ENCODE results near the gene GRIK4. TPM values are rescaled to one million over a fixed set of nuclear protein-coding genes. Genes with fewer than 3 reads are reported as not detected.

Gene GRIK4
- total and polyA plus RNA-seq, 8 donors = 0.02 TPM; not detected in 7

DNA sequence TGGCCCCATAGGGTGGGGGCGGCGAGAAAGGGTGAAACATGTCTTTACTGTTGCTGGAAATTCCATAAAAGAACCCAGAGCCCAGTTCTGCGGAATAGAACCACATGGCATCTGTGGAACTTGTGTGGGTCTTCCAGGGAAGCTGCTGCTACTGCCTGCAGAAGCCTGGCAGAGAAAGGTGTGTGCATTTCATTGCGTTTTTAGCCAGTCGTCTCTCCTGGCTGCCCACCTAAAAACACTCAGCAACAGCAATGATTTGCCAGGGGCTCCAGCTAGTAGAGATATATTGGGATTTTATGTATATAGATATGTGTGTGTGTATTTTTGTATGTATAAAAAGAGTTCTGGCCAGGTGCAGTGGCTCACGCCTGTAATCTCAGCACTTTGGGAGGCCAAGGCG is 385.1 kb downstream of the GRIK4 start:
- 89 to 95% methylated on average over 7 of the region's 7 CpGs for WGBS, 2 donors
- Histone ChIP-seq H3K27me3 (no peaks in the 10 kb centered on the region), H3K36me3 (no peaks in the 10 kb centered on the region), H3K4me3 (no peak overlapping the region), H3K27ac (no peak overlapping the region), H3K9me3 (no peaks in the 10 kb centered on the region), H3K4me1 (no peaks in the 10 kb centered on the region)
- DNase-seq = no peak
- no peak for ATAC-seq
- FAIRE-seq = no peak
- intact Hi-C loops (cut with DNase I) = no loop called here
- no peak for TF ChIP-seq CTCF (IDR thresholded peaks at IDR 0.05)

- no peaks in the 10 kb centered on the region for H3K36me3 ChIP-seq
- FAIRE-seq = no peak
- DNase-seq = no peak
- H3K27me3 ChIP-seq = no peaks in the 10 kb centered on the region
- H3K4me3 ChIP-seq = no peak overlapping the region
- 63 to 69% methylated on average over 6 of the region's 6 CpGs for WGBS, 2 donors
- H3K9me3 ChIP-seq = no peaks in the 10 kb centered on the region
- H3K4me1 ChIP-seq = no peaks in the 10 kb centered on the region
- no peak for TF ChIP-seq CTCF (IDR thresholded peaks at IDR 0.05)
- H3K27ac ChIP-seq = no peak overlapping the region
- intact Hi-C loops (cut with DNase I) = no loop called here
- no peak for ATAC-seq
These were observed 387.0 kb downstream of the GRIK4 start for GRCh38 chr11:120898568-120898967.

GRCh38 chr11:120899720-120900119 is 388.2 kb downstream of the GRIK4 start:
- Histone ChIP-seq H3K36me3 (no peaks in the 10 kb centered on the region), H3K4me3 (no peak overlapping the region), H3K9me3 (no peaks in the 10 kb centered on the region), H3K27me3 (no peaks in the 10 kb centered on the region), H3K4me1 (no peaks in the 10 kb centered on the region), H3K27ac (no peak overlapping the region)
- TF ChIP-seq CTCF (IDR thresholded peaks at IDR 0.05) = no peak
- 59 to 62% methylated on average over 3 of the region's 3 CpGs for whole genome bisulfite sequencing, 2 donors
- DNase-seq (no peak), FAIRE-seq (no peak), ATAC-seq (no peak)
- intact Hi-C loops (cut with DNase I) = no loop called here

DNA sequence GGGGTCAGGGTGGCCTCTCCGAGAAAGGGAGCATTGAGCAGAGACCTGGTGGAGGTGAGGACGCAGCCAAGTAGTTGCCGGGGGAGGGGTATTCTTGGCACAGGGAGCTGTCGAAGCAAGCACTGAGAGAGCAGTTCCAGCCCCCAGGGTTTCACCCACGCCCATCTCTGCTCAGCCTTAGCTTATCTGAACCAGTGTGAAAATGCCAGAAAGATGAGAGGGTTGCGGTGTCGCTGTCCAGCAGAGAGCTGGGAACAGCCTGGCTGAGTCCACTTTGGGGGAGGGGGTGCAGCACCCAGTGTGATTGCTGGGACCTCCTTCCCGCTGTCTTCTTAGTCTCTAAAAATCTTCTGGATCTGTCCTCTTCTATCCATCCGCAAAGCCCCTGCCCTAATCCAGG is 389.1 kb downstream of the GRIK4 start:
- Histone ChIP-seq H3K36me3 (no peaks in the 10 kb centered on the region), H3K4me1 (no peaks in the 10 kb centered on the region), H3K4me3 (no peak overlapping the region), H3K27me3 (no peaks in the 10 kb centered on the region), H3K27ac (no peak overlapping the region), H3K9me3 (no peaks in the 10 kb centered on the region)
- intact Hi-C loops (cut with DNase I) = no loop called here
- FAIRE-seq (no peak), DNase-seq (no peak), ATAC-seq (no peak)
- 40 to 48% methylated on average over 9 of the region's 9 CpGs for WGBS, 2 donors
- no peak for TF ChIP-seq CTCF (IDR thresholded peaks at IDR 0.05)

DNA sequence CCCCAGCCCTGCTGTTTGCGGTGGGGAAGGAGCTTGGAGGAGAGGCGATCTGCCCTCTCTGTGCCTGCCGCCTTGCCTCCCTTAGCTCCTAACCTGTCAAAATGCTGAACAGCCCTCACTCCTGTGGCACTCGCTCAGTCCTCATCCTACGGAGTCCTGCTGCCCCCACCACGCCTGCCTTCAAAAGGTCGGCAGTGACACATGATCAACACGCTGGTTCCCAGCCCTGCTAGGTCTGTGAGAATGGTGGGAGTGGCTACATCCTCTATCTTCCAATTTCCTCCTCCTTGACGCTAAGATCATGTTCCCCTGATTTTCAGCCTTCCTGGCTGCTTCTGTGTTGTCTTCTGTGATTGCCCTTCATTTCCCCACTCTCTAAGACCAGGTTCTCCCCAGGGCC is 392.1 kb downstream of the GRIK4 start:
- Histone ChIP-seq H3K36me3 (no peaks in the 10 kb centered on the region), H3K9me3 (no peaks in the 10 kb centered on the region), H3K27me3 (no peaks in the 10 kb centered on the region), H3K4me1 (no peaks in the 10 kb centered on the region), H3K4me3 (no peak overlapping the region), H3K27ac (no peak overlapping the region)
- intact Hi-C loops (cut with DNase I) = no loop called here
- TF ChIP-seq CTCF (IDR thresholded peaks at IDR 0.05) = no peak
- 29 to 33% methylated on average over 9 of the region's 9 CpGs for WGBS, 2 donors
- FAIRE-seq = no peak
- no peak for DNase-seq
- ATAC-seq = no peak

Measured in pancreas (tissue), 10 donors.